CD4-positive, alpha-beta T cell treated with Interleukin-10 for 1 hour (primary cell): ENCODE results near the gene TIAM2.
"Not testable (repeated sequence)": the region's sequence is repeated elsewhere in the genome, so short reads cannot be mapped to it uniquely, and the experiment has no call there.

Experiments
- DNase-seq: peaks from one replicate; pipeline ENCODE4 v3.0.0-alpha.2; 2020

TIAM2 gene

DNA sequence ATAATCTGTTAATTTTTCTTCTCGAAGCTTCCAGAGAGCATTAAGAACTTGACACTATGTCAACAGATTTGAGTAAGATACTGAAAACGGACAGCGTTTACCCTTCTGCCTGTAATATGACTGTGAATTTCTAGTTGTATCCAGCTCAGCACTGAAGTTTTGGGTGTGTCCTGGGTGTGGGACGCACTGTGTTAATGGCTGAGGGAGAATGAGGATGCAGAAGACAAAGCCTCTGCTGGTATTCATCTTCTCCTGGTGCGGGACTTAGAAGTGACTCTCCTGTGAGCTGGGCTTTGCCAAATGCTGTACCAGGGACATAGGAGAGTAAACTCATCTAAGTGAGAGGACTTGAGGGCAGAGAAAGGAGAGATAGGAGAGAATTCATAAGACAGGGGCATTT, 178.4 kb downstream of the TIAM2 start:
- no peak for DNase-seq

DNA sequence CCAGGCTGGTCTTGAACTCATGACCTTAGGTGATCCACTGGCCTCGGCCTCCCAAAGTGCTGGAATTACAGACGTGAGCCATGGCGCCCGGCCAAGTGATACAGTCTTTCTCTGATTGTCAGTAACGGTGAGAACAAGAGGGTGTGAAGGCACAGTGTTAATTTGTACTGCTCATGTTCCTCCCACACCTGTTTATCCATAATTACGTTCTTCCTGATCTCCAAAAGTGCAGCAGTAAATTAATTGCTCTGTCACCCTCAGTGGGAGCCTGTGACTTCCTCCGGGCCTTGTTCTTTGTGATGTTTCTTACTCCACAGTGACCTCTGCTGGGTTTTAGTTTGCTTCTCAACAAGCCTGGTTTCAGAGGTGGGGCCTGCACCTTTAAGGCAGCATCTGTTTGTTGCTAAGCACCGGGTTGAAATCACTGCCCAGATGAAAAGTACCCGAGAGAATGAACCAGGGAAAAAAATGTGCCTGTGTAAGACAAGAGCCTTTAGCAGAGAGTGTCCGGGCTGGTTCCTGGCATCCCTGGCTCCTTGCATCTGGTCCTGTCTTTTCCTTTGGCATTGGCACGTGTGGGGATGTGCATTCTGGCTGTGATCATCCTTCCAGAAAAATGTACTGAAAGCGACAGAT, 179.6 kb downstream of the TIAM2 start:
- DNase-seq: peak; percentile 83

DNA sequence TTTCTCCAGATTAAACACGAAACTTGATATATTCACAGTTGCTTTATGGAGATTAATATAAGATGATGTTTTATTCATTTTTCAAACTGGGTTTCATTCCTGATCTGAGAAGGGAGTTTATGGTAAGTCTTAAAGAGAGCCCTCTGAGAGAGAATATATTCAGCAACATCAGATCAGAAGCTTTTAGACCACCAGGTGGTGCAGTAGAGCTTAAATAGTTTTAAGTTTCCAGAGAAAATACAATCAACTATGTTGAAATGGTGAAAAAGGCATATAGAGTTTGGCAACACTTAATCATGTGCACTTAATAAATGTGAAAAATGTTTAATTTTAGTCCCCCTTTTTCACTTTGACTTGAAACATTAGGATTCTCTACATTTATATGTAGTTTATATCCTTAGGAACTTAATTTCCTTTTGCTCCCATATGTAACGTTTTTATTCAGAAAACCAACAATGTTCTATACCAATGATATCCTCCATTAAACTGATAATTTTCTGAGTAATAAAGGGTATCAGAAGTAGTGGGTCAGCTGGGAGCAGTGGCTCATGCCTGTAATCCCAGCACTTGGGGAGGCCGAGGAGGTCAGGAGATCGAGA, 182.3 kb downstream of the TIAM2 start:
- peak; percentile 65 for DNase-seq

DNA sequence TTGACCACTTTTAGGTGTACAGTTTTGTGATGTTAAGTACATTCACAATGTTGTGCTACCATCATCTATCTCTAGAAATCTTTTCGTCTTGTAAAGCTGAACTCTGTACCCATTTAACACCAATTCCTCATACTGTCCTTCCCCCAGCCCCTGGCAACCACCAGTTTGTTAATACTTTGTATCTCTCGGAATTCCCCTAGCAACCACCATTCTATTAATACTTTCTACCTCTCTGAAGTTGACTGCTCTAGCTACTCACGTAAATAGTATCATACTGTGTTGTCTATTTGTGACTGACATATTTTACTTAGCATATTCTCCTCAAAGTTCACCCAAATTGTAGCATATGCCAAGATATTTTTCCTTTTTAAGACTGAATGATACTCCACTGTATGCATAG, 186.4 kb downstream of the TIAM2 start:
- DNase-seq: no peak

DNA sequence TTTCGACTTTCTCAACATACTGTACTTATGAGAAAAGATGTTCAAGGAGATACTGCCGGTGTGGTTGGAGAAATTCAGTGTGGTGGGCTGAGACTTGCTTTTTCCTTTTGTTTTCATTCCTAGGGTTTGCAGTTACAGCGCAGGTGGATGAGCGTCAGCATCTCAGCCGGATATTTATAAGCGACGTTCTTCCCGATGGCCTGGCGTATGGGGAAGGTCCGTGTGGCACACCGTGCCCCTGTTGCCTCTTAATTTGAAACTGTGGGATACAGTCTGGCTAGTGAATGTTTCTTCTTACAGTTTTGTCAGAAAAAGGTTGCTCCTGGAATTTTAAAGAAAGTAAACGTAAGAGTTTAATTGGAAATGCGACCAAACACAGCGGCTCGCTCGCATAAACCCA, 187.0 kb downstream of the TIAM2 start:
- no peak for DNase-seq

DNA sequence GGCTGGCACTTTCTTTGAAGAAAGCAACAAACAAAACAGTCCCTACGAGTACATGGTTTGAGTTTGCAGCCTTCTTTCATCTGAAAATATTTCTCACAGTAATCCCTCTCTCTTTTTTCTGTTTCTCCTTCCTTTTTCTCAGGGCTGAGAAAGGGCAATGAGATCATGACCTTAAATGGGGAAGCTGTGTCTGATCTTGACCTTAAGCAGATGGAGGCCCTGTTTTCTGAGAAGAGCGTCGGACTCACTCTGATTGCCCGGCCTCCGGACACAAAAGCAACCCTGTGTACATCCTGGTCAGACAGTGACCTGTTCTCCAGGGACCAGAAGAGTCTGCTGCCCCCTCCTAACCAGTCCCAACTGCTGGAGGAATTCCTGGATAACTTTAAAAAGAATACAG, 188.0 kb downstream of the TIAM2 start:
- no peak for DNase-seq

DNA sequence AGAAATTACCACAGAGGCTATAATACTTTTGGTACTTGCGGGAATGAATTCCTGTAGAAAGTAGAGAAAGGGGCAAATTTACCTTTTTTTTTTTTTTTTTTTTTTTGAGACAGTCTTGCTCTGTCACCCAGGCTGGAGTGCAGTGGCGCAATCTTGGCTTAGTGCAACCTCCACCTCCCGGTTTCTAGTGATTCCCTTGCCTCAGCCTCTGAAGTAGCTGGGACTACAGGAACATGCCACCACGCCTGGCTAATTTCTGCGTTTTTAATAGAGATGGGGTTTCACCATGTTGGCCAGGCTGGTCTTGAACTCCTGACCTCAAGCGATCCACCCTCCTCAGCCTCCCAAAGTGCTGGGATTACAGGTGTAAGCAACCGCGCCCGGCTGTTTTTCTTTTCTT, 189.9 kb downstream of the TIAM2 start:
- DNase-seq: not testable (repeated sequence)

DNA sequence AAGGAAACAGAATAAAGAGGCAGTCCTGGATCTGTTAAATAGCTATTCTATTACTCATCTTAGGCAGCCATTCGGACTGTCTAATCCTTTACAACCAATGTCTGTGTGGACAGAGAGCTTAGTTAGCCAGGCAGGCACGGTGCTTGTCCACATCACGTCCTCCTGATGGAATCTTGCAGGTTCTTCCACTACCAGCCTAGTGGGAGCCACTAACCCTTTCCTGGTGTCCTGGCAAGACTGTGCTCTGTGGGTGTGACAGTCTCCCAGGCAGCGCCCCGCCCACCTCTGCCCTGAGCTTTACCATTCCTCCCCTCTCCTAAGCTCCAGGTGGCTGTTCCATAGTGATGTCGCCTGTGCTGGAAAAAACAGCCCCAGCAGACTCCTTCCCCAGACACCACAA, 190.4 kb downstream of the TIAM2 start:
- DNase-seq: no peak

DNA sequence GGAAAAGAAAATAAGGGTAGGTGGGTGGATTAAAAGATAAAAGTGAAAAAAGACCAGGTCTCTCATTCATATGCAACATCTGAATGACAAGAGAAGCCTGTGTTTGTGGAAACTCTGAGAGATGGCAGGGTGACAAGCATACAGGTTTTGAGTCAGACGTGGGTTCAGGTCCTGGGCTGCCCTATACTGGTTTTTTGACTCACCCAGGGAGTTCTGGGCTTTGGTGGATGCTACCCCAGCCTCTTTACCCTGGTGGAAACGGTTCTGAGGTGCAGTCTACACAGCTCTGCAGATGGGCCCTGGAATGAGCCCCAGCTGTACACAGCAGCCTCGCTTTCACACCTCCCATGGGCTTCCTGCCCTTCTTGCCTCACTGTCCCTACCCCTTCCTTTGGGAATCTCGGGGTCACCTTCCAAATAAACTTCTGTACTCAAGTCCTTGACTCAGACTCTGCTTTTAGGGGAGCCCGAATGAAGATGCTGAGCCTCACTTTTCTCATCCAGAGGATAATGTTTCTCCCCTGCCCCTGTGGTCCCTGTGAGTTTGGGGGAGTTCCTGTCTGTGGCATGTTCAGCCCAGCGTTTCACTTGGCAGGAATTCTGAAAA, 191.0 kb downstream of the TIAM2 start:
- DNase-seq: no peak

DNA sequence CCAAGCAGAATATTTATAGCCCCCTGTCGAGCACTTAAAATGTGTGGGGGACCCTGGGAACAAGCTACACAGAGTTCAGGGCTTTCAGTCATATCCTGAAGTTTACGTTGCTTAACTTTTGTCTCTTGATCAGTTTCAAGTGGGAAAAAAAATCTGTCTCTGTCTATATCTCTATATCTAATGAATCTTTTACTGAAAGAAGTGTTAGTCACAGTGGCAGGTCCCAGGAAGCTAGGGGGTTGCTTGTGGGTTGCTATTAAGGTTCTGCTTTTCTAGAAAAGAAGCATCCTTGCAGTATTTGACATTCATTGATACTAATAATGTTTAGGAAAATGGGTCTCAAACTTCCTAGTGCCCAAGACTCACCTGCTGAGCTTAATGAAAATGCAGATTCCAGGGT, 192.0 kb downstream of the TIAM2 start:
- no peak for DNase-seq

DNA sequence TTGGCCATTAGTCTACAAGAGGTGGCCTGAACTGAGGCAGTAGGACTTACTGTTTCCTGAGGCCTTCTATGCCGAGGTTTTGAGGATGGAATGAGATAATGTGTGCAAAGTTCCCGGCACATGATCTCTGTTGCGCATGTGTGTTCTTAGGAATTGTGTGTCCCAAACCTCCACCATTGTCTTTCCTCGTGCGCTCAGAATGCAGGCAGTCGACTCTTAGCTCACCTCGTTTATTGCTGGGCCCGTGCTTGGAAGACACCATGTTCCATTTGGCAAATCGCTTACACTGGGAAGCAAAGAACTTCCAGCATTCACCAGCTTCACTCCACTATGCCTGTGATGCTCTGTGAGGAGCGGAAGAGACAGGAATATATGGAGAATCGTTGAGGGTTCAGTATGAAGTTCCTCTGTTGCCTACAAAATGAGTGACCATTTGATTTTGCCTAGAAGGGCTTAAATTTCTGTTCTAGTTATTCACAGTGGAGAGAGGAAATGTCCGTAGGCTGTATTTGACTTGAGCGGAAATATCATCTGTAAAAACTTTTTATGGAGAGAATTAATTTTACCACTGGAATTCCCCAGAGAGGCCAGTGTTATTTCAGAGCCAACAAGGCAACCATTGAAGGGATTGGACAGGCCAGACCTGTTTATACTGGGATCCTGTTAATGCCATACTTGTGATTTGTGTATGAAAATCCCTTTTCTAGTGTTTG, 193.0 kb downstream of the TIAM2 start:
- DNase-seq: no peak

DNA sequence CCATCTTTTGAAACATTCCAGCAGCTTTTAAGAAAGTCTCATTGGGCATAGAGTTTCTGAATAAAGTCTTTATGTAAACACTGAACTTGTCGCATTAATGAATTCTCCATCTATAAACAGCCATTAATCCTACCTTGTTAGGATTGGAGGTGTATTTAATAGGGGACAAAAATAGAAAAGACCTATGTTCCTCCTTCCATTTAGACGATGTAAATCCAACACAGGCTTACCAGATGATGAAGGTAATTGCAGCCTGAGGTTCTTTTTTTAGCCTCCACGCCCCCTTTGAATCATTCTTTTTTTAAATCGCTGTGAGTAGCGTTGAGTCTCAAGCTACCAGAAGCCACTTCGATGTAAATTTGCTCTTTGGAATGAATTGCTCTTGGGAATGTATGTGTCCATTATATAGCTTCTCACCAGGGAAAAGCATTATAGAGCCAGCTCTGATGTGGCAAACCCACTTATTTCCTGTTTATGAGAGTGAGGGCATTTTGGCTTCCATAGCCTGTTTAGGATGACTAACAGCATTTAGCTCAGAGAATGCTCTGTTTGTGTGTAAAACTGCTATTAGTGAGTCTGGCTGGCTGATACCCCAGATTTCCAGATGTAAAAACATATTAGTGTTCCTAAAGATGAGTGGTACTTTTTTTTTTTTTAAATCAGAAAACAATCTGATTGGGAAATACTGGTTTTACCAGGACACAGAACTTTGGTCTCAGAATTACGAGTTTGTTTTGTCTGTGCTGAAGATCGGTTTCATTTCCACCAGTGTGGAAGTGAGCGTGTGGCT, 193.8 kb downstream of the TIAM2 start:
- DNase-seq: peak; percentile 21

DNA sequence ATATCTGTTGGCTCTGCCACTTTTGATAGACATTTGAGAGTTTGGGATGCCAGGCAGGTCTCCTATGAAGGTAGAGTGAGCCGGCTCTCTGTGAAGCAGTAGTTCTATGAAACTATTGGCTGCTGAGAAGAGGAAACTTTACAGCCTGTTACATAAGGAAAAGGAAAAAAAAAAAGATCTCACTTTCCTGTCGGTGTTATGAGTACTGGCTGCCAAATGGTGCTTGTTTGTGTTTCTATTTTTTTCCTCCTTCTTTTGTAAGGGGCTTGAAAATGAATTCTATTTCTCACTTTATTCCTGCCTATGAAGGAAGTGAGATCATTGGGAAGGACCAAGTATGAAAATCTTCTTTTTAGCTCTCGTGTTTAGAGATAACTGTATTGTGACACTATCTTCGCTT, 195.6 kb downstream of the TIAM2 start:
- no peak for DNase-seq

DNA sequence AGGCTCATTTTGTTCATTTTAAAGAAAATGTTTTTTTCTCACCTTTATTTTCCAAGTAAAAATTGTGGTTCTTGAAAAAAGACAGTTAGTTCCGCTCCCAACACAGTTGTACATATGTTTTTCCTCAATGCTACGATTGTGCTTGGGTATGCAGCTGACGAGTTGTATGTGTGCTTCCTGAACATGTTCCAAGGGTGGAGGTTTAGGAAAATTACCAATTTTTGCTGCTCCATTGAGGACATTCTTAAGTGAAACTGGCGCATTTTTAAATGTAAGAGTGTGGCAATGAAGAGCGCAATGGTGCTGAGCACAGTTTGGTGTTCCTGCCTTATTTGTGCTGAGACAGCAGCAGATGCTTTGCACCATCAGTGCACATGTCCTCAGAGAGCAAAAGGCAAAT, 198.4 kb downstream of the TIAM2 start:
- no peak for DNase-seq

DNA sequence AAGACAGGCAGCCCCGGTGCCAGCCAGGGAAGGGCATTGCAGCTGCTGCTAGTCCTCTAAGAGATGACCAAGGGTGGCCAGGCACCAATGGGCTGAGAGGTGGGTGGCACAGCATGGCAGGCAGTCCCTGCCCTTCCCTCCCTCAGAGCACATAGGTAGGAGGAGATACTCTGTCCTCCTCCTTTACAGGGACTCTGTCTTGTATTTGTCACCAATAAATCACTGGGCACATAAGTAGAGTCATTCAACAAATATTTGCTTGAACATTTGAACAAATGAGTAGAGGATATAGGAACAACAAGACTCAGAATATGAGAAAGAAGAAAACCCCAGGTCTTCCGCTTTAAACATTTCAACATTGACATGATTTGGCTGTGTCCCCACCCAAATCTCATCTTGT, 199.3 kb downstream of the TIAM2 start:
- no peak for DNase-seq

DNA sequence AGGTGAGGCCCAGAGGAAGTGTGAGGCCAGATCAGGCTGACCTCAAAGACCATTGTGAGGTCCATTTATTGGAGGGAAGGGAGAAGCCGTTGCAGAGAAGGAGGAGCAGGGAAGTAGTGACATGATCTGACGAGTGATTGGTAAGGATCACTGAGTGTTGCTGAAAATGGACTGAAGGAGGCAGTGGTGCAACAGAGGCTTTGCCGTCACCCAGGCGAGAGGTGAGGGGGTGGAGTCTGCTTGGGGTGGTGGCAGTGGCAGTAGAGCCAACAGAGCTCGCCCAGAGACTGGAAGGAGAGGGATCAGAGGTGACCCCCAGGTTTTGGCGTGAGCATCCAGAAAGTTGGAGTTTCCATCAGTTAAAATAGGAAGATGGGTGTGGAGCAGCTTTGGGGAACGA, 200.8 kb downstream of the TIAM2 start:
- DNase-seq: no peak

DNA sequence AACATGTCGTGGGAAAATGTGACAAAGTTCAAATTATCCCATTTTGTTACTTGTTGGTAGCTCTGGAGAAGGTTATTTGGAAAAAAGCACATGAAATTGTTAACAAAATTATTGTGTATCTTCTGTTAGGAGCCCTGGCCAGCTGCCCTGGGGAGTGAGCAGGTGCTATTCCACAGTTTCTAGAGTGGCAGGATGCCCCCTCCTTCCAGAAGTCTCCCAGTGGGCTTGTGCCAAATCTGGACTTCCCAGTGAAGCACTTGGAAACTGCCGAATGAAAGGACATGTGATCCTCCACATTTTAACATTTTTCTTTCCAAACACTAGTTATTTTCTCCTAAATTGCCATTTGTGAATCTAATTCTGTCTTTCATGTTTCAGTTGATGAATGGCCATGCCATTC, 201.8 kb downstream of the TIAM2 start:
- DNase-seq: no peak

DNA sequence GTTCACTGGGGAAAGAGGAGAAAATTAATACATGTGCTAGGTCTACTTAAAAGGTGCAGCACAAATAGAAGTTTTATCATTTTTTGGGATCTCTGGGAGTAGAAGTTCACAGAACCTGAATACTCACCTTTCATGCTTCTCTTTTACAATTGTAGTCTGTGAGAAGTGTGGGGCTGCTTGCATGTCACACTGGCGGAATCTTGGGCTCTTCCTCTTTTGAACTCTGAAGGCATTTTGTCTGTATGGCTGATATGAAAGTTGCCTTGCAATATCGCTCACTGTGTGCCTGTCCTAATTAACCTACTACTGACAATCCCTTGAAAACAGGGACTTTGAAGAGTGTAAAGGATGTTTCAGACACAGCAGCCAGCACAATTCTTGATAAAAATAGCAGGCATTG, 202.8 kb downstream of the TIAM2 start:
- DNase-seq: no peak

DNA sequence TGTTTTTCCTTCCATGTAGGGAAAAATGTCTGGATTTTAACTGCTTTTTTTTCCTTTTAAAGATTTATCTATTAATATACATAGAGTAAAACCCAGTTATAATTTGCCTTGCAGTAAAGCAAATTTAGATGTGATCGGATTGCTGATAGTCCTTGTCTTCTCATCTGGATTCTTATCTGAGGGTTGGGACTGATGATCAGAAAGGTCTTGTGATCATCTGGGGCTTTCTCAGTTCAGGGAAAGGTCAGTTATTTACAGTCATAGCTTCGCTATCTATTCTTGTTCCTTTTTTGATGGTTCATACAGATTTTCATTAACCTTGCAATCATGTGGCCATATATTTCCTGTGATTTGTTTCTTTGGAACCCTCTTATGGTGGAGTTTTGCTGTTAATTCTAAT, 204.9 kb downstream of the TIAM2 start:
- DNase-seq: no peak

DNA sequence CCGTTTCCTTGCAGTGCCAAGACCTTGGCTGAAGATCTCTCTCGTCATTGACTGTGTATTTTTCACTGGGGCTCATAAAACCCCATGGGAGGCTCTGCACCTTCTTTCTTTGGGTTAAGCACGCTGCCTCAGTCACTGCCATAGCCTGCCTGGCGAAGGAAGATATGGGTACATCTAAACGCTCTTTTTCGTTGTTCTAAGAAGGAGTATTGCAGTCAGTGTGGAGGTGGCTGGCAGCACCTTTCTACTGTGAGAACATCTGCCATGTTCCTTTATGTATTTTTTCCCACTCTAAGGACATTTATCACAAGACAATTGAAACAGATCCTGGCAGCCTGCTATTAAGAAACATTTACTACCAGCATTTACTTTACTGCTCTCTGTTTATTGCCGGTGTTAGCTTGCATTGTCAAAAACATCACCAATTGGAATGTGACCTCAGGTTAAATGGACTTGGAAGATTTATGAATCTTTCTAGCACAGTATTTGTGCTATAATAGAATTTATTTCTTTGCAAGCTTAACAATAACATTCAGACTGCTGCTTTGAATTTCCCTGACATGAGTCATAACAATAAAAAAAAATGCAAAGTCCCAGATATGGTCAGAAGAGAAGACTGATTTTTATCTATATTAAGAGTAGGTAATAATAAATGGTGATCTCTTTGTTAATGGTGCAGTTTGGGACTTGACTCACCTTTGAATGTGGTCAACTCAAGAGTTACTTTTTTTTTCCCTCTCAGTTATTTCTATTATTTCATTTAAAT, 206.5 kb downstream of the TIAM2 start:
- no peak for DNase-seq

DNA sequence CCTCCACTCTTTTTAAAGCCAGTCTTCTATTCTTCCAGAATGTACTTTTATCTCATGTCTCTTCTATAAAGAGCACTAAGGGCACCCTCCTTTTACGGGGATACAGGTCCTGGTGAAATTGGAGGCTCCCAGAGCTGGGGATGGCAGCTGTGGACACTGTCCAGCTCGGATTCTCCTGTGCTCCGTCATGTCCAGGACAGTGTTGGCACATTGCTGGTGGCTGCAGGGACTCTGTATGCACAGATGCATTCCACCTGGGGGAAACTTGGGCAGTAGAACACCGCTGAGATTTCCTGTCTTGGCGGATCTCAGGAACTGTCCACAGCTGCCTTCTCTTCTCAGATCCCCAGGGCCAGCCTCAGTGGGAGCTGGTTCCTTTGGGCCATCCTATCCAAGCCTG, 212.1 kb downstream of the TIAM2 start:
- DNase-seq: no peak

DNA sequence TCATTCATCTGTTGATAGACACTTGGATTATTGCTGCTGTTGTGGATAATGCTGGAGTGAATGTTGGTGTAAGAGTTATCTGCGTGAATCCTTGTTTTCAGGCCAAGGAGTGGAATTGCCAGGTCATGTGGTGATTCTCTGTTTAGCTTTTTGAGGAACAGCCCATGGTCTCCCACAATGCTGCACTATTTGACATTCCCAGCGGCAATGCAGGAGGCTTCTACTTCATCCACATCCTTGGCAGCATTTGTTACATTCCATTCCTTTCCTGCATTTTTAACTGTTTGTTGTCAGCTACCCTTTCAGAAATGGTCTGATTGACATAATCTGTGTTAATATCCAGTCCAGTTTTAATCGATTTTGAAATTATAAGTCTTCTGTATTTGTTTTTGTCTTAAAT, 217.0 kb downstream of the TIAM2 start:
- DNase-seq: no peak
